Fibroblast of the aortic adventitia (primary cell): ENCODE measurements around the gene GCDH. TPM values are rescaled to one million over a fixed set of nuclear protein-coding genes. Genes with fewer than 3 reads are reported as not detected.
A peak's percentile ranks its signal among the peaks of the same experiment; 100 is the strongest.
"Not testable (repeated sequence)": the region's sequence is repeated elsewhere in the genome, so short reads cannot be mapped to it uniquely, and the experiment has no call there.

ENCODE experiments used
- DNase-seq: peaks from one replicate; pipeline ENCODE4 v3.0.0-alpha.2; 2010; ENCODE audit warnings: low read depth
- H3K4me3 ChIP-seq: 2 replicates; pipeline ENCODE4 v1.5.1; 2011; ENCODE audit warnings: low read depth, mild to moderate bottlenecking, control low read depth, low read length, moderate library complexity
- CTCF ChIP-seq: IDR thresholded peaks from 2 replicates; pipeline ENCODE4 v1.5.1; 2011; ENCODE audit warnings: mild to moderate bottlenecking, low read length, control low read depth, inconsistent platforms; ENCODE audit not compliant: insufficient read depth
- total RNA-seq: library from RNA; depleted of rRNA; stranded (reverse); fragments of >200 nt; gene quantifications from 2 replicates; pipeline ENCODE4 v1.2.3, GENCODE V29; 2012; ENCODE audit warnings: low replicate concordance

GCDH gene
- total RNA-seq, 1 donor = 24.4 TPM

GRCh38 chr19:12913011-12913561 lies 22.1 kb downstream of the GCDH start:
- no peak for TF ChIP-seq CTCF
- no peak overlapping the region for H3K4me3 ChIP-seq
- DNase-seq = peak; percentile 37

GRCh38 chr19:12913851-12914690 lies 23.1 kb downstream of the GCDH start:
- DNase-seq = no peak

GRCh38 chr19:12915860-12916259 lies 24.9 kb downstream of the GCDH start:
- not testable (repeated sequence) for H3K4me3 ChIP-seq, DNase-seq

More at GRCh38 chr19:12913851-12914690, 23.1 kb downstream of the GCDH start:
- no peak overlapping the region for H3K4me3 ChIP-seq
- no peak for TF ChIP-seq CTCF

- H3K4me3 ChIP-seq = no peak overlapping the region
- DNase-seq = no peak
- TF ChIP-seq CTCF = no peak
These were observed 27.3 kb downstream of the GCDH start for GRCh38 chr19:12918253-12918652.

GRCh38 chr19:12921047-12921446 lies 30.1 kb downstream of the GCDH start:
- TF ChIP-seq CTCF = no peak
- H3K4me3 ChIP-seq = no peak overlapping the region
- no peak for DNase-seq

GRCh38 chr19:12922959-12923358 lies 32.0 kb downstream of the GCDH start:
- DNase-seq = no peak
- no peak for TF ChIP-seq CTCF
- no peak overlapping the region for H3K4me3 ChIP-seq

- DNase-seq = no peak
- TF ChIP-seq CTCF = no peak
- no peak overlapping the region for H3K4me3 ChIP-seq
These were observed 33.8 kb downstream of the GCDH start for GRCh38 chr19:12924621-12925310.
